PFSK-1 (cell line): Measurements from ENCODE around the gene CDC34.

Experiments used
- FOXP2 ChIP-seq: optimal IDR thresholded peaks from 2 replicates; pipeline ENCODE3; 2011; ENCODE audit warnings: borderline replicate concordance, control low read depth, inconsistent platforms; ENCODE audit not compliant: insufficient read depth; ENCODE audit errors: extremely low read length, extremely low read depth
- POLR2AphosphoS5 ChIP-seq: IDR thresholded peaks from 2 replicates; pipeline ENCODE4 v1.6.1; 2012; ENCODE audit warnings: low read depth, mild to moderate bottlenecking, control low read depth, low read length, moderate library complexity
- SIN3A ChIP-seq: IDR thresholded peaks from 2 replicates; pipeline ENCODE4 v1.6.1; 2012; ENCODE audit warnings: mild to moderate bottlenecking, low read length, moderate library complexity, borderline replicate concordance; ENCODE audit not compliant: insufficient read depth
- TAF1 ChIP-seq: IDR thresholded peaks from 2 replicates; pipeline ENCODE4 v1.6.1; 2012; ENCODE audit warnings: low read length, control low read depth, borderline replicate concordance; ENCODE audit not compliant: insufficient read depth
- TF ChIP-seq, protein P1 (sequence below), 2 experiments: IDR thresholded peaks; 2 replicates each; pipeline versions ENCODE4 v1.6.1 to v1.8.0; 2011 to 2012; ENCODE audit warnings: low read depth in 2 of 2, low read length in 2 of 2, control low read depth in 1 of 2, inconsistent platforms in 1 of 2, mild to moderate bottlenecking in 1 of 2, moderate library complexity in 1 of 2; ENCODE audit not compliant: insufficient read depth in 1 of 2

Gene CDC34

DNA sequence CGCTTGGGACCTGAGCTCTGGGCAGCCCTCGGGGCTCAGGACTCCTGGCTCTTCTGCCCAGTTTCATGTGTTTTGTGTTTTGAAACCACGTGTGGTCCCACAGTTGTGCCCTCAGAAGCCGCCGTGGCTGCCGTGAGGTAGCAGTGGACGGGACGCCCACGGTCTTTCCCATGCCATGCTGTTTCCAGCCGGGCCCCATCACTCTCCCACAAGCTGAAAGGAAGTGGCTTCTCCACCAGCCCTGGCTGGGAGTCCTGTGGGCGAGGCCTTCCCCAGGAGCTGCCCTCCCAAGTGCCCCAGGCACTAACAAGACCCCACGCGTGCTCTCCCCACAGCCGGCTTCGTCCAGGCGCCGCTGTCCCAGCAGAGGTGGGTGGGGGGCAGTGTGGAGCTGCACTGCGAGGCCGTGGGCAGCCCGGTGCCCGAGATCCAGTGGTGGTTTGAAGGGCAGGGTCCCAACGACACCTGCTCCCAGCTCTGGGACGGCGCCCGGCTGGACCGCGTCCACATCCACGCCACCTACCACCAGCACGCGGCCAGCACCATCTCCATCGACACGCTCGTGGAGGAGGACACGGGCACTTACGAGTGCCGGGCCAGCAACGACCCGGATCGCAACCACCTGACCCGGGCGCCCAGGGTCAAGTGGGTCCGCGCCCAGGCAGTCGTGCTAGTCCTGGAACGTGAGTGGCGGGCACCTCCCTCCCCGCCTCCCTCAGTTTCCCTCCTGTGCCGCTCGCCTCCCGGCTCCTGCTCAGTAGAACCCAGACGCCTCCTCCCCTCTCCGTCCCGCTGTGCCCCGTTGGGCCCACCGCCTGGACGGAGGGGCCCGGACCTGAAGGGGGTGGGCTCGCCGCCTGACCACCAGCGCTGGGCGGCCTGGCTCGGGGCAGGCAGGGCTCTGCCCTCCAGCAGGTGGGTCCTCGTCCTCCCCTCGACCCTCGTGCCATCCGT lies 46.2 kb downstream of the CDC34 start:
- no peak for TF ChIP-seq SIN3A
- no peak for TF ChIP-seq POLR2AphosphoS5
- TF ChIP-seq TAF1, result no peak
- TF ChIP-seq FOXP2, result no peak
- TF ChIP-seq, protein P1, sequence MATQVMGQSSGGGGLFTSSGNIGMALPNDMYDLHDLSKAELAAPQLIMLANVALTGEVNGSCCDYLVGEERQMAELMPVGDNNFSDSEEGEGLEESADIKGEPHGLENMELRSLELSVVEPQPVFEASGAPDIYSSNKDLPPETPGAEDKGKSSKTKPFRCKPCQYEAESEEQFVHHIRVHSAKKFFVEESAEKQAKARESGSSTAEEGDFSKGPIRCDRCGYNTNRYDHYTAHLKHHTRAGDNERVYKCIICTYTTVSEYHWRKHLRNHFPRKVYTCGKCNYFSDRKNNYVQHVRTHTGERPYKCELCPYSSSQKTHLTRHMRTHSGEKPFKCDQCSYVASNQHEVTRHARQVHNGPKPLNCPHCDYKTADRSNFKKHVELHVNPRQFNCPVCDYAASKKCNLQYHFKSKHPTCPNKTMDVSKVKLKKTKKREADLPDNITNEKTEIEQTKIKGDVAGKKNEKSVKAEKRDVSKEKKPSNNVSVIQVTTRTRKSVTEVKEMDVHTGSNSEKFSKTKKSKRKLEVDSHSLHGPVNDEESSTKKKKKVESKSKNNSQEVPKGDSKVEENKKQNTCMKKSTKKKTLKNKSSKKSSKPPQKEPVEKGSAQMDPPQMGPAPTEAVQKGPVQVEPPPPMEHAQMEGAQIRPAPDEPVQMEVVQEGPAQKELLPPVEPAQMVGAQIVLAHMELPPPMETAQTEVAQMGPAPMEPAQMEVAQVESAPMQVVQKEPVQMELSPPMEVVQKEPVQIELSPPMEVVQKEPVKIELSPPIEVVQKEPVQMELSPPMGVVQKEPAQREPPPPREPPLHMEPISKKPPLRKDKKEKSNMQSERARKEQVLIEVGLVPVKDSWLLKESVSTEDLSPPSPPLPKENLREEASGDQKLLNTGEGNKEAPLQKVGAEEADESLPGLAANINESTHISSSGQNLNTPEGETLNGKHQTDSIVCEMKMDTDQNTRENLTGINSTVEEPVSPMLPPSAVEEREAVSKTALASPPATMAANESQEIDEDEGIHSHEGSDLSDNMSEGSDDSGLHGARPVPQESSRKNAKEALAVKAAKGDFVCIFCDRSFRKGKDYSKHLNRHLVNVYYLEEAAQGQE (IDR thresholded peaks at IDR 0.05; ENCODE audit: insufficient read depth in 1 of 2, low read depth in 2 of 2, low read length in 2 of 2), result no peak

DNA sequence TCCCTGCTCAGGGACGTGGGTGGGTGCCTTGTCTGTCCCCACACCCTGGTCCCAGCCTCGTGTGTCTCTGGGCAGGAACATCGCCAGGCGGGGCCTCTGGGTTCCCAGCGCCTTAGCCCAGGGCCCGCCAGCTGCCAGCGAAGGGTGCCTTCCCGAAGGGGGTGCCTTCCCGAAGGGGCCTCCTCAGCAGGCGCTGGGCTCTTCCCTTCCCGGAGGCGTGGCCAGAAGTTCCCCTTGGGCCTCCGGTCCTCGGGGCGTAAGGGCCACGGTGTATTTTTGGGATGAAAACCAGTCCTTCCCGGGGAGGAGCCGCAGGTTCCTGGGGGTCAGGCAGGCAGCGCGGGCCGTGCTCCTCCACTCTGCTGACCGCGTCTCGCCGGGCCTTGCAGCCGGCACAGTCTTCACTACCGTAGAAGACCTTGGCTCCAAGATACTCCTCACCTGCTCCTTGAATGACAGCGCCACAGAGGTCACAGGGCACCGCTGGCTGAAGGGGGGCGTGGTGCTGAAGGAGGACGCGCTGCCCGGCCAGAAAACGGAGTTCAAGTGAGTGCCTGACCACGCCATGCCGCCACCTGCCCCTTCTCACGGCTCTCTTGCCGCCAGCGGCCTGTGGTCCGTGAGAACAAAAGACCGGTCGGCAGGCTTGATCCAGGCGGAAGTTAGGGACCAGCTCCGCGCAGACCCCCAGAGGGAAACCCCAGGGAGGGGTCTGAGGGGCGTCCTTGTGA lies 47.7 kb downstream of the CDC34 start:
- TF ChIP-seq SIN3A (no peak), TAF1 (no peak), FOXP2 (no peak), POLR2AphosphoS5 (no peak)
- TF ChIP-seq, protein P1 (IDR thresholded peaks at IDR 0.05; ENCODE audit: insufficient read depth in 1 of 2, low read depth in 2 of 2, low read length in 2 of 2), result no peak

DNA sequence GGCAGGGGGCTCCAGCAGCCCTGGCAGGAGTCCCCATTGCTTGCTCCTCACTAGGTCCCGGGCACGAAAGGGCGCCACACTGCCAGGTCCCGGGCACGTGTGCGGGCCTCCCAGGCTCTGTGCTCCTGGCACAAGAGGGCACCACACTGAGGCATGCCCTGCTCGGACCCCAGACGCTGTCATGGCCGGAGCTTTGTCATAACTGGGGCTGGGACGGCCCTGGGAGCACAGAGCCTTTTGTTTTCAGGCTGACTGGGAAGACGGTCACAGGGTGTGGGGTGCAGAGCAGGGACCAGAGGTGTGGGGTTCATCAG lies 48.2 kb downstream of the CDC34 start:
- no peak for TF ChIP-seq POLR2AphosphoS5
- TF ChIP-seq SIN3A, result no peak
- TF ChIP-seq TAF1, result no peak
- no peak for TF ChIP-seq FOXP2
- TF ChIP-seq, protein P1 (IDR thresholded peaks at IDR 0.05; ENCODE audit: insufficient read depth in 1 of 2, low read depth in 2 of 2, low read length in 2 of 2), result no peak

DNA sequence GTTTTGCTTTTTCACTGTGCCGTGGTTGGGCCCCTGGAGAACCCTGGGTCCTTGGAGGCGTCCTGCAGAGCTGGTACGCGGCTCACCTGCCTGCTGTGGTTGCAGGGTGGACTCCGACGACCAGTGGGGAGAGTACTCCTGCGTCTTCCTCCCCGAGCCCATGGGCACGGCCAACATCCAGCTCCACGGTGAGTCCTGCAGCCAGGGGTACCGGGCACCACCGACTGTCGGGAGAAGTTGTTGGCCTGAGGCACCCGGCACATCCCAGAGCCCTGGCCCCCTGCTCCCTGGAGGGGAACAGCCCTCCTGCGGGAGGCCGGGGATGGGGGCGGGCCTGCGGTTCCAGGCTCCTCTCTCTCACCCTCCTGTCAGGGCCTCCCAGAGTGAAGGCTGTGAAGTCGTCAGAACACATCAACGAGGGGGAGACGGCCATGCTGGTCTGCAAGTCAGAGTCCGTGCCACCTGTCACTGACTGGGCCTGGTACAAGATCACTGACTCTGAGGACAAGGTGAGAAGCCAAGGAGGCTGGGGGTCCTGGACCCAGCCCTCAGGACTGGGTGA lies 48.8 kb downstream of the CDC34 start:
- TF ChIP-seq FOXP2, result no peak

DNA sequence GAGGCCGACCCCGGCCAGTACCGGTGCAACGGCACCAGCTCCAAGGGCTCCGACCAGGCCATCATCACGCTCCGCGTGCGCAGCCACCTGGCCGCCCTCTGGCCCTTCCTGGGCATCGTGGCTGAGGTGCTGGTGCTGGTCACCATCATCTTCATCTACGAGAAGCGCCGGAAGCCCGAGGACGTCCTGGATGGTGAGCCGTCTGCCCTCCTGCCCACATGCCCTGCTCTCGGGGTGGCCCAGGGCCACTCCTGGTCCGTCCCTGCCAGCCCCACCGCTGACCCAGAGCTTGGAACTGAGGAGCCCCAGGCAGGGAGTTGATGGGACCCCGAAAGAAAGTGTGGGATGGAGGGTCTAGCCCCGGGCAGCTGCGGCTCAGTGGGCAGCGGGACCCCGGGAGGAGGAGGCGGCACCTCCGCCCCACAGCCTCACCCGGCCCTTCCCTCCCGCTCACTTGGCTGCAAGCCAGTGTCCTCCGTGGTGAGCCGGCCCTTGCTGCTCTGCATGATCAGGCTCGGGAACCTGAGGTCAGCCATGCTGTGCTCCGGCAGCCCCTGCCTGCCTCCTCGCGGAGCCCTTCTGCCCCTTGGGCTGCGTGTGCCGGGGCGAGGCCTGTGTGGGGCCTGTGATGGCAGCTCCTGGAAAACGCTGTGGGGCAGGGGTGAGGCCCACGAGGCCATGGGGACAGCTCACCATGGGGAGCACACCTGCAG lies 50.0 kb downstream of the CDC34 start:
- TF ChIP-seq POLR2AphosphoS5, result no peak
- no peak for TF ChIP-seq FOXP2
- no peak for TF ChIP-seq SIN3A
- TF ChIP-seq, protein P1 (IDR thresholded peaks at IDR 0.05; ENCODE audit: insufficient read depth in 1 of 2, low read depth in 2 of 2, low read length in 2 of 2), result no peak
- no peak for TF ChIP-seq TAF1
